ENCODE measurements around the gene GFI1.

Gene GFI1

DNA sequence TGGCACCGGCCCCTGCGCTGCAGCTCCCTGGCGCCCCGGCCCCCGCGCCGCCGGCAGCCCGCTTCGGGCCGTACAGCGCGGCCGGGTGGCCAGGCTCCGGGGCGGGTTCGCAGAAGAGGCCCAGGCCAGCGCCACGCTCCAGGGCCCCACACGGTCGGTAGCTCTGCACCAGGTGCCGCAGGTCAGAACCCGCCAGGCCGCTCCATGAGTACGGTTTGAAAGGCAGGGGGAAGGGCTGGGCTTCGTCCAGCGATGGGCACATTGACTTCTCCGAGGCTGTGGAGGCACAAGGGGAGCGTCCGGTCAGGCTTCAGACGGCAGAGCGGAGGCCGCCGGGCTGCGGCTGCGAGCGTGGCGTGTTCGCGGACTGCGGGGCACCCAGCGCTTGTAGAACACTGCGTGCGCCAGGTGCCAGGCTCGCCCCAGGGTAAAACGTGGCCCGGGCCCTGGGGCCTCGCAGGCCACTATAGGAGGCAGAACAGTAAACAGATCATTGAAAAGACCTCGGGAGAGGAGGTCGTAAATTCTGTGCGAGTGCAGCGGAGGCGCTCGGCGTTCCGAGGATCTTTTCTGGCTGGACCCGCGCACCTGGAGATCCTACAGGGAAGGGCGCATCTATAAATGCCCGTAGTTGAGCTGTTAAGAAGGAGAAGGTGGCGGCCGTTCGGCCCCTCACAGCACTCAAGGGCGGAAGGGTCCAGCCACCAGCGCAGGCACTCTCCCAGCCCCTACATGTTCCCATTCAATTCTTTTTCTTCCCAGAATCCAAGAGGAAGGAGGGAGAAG is 5.7 kb downstream of the GFI1 start:
- TF ChIP-seq, protein P1, sequence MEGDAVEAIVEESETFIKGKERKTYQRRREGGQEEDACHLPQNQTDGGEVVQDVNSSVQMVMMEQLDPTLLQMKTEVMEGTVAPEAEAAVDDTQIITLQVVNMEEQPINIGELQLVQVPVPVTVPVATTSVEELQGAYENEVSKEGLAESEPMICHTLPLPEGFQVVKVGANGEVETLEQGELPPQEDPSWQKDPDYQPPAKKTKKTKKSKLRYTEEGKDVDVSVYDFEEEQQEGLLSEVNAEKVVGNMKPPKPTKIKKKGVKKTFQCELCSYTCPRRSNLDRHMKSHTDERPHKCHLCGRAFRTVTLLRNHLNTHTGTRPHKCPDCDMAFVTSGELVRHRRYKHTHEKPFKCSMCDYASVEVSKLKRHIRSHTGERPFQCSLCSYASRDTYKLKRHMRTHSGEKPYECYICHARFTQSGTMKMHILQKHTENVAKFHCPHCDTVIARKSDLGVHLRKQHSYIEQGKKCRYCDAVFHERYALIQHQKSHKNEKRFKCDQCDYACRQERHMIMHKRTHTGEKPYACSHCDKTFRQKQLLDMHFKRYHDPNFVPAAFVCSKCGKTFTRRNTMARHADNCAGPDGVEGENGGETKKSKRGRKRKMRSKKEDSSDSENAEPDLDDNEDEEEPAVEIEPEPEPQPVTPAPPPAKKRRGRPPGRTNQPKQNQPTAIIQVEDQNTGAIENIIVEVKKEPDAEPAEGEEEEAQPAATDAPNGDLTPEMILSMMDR (IDR thresholded peaks at IDR 0.05; ENCODE audit: extremely low read depth, missing control alignments), result no peak

DNA sequence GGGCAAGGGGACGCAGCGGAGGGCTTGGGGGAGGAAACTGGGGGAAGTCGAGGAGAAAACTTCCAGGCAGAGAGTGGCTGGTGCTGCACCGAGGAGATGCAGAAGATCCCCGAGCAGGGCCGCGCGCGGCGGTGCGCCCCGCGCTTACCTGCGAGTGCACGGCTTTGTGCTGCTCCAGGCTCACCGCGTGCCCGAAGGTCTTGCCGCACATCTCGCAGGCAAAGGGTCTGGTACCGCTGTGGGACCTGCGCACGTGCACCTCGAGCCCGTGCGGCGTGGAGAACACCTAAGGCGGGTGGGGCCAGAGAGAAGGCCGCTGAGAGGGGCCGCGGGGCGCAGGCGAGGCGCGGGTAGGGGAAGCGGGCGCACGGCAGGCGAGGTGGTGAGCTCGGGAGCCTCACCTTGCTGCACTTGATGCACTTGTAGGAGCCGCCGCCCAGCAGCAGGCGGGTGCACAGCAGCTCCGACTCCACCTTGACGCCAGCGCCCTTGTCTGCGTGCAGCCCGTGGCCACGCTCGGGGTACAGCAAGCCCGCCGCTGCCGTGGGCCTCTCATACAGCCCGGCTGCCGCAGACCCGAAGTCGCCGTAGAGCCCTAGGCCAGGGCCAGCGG is 6.4 kb downstream of the GFI1 start:
- no peak for DNase-seq (ENCODE audit: low spot score)
- TF ChIP-seq, protein P1 (IDR thresholded peaks at IDR 0.05; ENCODE audit: extremely low read depth, missing control alignments), result no peak

More for the DNA sequence above, 5.7 kb downstream of the GFI1 start:
- DNase-seq (ENCODE audit: low spot score), result no peak

DNA sequence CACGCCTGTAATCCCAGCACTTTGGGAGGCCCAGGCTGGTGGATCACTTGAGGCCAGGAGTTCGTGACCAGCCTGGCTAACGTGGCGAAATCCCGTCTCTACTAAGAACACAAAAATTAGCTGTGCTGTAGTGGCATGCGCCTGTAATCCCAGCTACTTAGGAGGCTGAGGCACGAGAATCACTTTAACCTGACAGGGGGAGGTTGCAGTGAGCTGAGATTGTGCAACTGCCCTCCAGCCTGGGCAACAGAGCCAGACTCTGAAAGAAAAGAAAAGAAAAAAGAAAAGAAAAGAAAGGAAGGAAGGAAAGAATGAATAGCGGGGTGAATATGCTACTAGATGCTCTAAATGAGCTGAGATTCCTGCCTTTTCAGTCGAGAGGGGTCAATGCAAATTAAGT is 7.1 kb downstream of the GFI1 start:
- TF ChIP-seq, protein P1 (IDR thresholded peaks at IDR 0.05; ENCODE audit: extremely low read depth, missing control alignments), result no peak
- no peak for DNase-seq (ENCODE audit: low spot score)

DNA sequence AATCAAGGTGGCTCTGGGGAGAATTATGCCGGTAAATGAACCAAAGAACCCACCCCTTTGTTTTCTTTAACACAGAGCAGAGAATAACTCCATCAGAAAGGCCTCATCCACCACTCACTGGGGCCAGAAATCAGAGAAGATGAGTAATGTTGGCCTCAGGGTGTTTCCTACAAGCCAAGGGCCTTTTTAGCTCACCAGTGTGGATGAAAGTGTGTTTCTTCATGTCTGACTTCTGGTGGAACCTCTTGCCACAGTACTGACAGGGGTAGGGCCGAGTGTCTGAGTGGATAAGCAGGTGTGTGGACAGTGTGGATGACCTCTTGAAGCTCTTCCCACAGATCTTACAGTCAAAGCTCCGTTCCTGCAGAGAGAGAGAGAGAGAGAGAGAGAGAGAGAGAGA is 8.3 kb downstream of the GFI1 start:
- DNase-seq (ENCODE audit: low spot score), result no peak
- TF ChIP-seq, protein P1 (IDR thresholded peaks at IDR 0.05; ENCODE audit: extremely low read depth, missing control alignments), result no peak

DNA sequence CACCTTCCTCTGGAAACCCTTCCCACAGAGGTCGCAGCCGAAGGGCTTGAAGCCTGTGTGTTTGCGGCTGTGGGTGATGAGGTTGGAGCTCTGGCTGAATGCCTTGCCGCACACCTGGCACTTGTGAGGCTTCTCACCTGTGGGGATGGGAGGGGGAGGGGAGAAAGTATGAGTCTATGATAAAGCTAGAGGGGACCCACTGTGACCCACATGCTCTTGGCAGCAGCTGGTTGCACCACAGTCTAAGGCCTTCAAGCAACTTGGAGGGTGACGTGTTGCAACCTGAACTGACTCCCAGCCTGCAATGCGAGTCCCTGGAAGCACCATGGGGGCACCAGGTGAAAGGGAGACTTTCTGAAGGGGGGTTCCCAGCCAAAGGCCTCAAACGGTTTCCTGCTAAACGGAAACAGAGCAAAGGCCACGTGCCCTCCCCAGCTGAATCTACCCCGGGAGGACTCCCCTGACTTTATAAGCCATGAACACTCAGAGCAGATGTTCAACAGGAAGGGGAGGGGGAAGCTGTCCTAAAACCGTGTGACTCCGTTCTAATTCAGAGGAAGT is 10.6 kb downstream of the GFI1 start:
- TF ChIP-seq, protein P1 (IDR thresholded peaks at IDR 0.05; ENCODE audit: extremely low read depth, missing control alignments), result no peak
- DNase-seq (ENCODE audit: low spot score), result peak; percentile 54

DNA sequence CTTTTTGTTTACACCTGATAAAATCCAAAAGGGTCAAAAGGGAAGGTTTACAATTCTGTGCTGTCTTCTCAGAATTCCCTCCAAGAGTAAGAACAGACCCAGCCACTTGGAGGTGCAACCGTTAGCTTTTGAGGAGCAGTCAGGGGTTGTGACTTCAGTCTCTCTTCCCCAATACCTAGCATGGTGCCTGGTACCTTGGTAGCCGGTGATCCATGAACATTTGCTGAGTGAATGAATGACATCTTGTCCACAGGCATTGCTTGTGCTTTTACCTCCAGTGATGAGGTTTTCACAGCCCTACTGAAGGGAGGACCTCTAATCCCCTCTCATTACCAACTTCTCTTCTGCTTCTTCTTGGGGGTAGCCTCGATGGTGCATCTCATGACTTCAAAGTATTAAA is 11.7 kb downstream of the GFI1 start:
- no peak for DNase-seq (ENCODE audit: low spot score)
- TF ChIP-seq, protein P1 (IDR thresholded peaks at IDR 0.05; ENCODE audit: extremely low read depth, missing control alignments), result no peak
